Common myeloid progenitor, CD34-positive (primary cell): ENCODE measurements around the gene ENPP7.
"Not testable (repeated sequence)": the region's sequence is repeated elsewhere in the genome, so short reads cannot be mapped to it uniquely, and the experiment has no call there.

Source experiments
- CTCF ChIA-PET: fragments of 350-600 bp; sonication (Branson Sonifier 250); formaldehyde crosslinking; loops from one replicate; lab custom pipeline; 2021; ENCODE audit warnings: antibody characterized with exemption; lab: Charles Lee
- POLR2A ChIA-PET: fragments of 350-600 bp; sonication (Branson Sonifier 250); formaldehyde crosslinking; loops from one replicate; lab custom pipeline; 2021; ENCODE audit warnings: antibody characterized with exemption; lab: Charles Lee
- DNase-seq, 3 donors: peaks; one replicate each; pipeline versions ENCODE4 v3.0.0 to v3.0.0-alpha.2; 2013
- H3K27ac ChIP-seq, 2 experiments: 1 replicate in 1 of 2; 2 replicates in 1 of 2; pipeline ENCODE4 v1.7.0; 2013; ENCODE audit warnings: inconsistent platforms in 2 of 2, low read length in 2 of 2, mild to moderate bottlenecking in 2 of 2, low read depth in 1 of 2, moderate library complexity in 1 of 2; ENCODE audit not compliant: severe bottlenecking in 2 of 2, insufficient read depth in 1 of 2, poor library complexity in 1 of 2
- H3K27me3 ChIP-seq, 5 experiments: replicated peaks in 2 of 5; 1 replicate in 3 of 5; 2 replicates in 2 of 5; pipeline versions ENCODE4 v1.6.1 to v1.7.0; 2013; ENCODE audit warnings: low read length in 4 of 5, mild to moderate bottlenecking in 2 of 5, moderate library complexity in 2 of 5, inconsistent platforms in 1 of 5; ENCODE audit not compliant: insufficient read depth in 5 of 5, control insufficient read depth in 4 of 5
- H3K36me3 ChIP-seq, 4 experiments: 1 replicate in 2 of 4; 2 replicates in 2 of 4; pipeline versions ENCODE4 v1.6.1 to v1.7.0; 2013; ENCODE audit warnings: low read length in 3 of 4, control low read depth in 1 of 4, mild to moderate bottlenecking in 1 of 4; ENCODE audit not compliant: control insufficient read depth in 4 of 4, insufficient read depth in 4 of 4
- H3K4me1 ChIP-seq, 4 experiments: 1 replicate in 3 of 4; 2 replicates in 1 of 4; pipeline versions ENCODE4 v1.6.1 to v1.7.1; 2013; ENCODE audit warnings: low read length in 3 of 4, mild to moderate bottlenecking in 3 of 4, control low read depth in 1 of 4, inconsistent platforms in 1 of 4, moderate library complexity in 1 of 4; ENCODE audit not compliant: control insufficient read depth in 4 of 4, insufficient read depth in 4 of 4; ENCODE audit errors: control extremely low read depth in 1 of 4
- H3K4me3 ChIP-seq, 7 experiments: 1 replicate in 4 of 7; 2 replicates in 3 of 7; pipeline versions ENCODE4 v1.5.1 to v1.7.0; 2013; ENCODE audit warnings: mild to moderate bottlenecking in 7 of 7, low read length in 6 of 7, moderate library complexity in 6 of 7, inconsistent platforms in 2 of 7, low read depth in 2 of 7, control low read depth in 1 of 7; ENCODE audit not compliant: insufficient read depth in 4 of 7, control insufficient read depth in 1 of 7; ENCODE audit errors: extremely low read depth in 1 of 7
- H3K9me3 ChIP-seq, 5 experiments: 1 replicate in 4 of 5; 2 replicates in 1 of 5; pipeline versions ENCODE4 v1.6.1 to v1.7.1; 2013; ENCODE audit warnings: low read length in 4 of 5, mild to moderate bottlenecking in 2 of 5, inconsistent platforms in 1 of 5, low read depth in 1 of 5, moderate library complexity in 1 of 5; ENCODE audit not compliant: control insufficient read depth in 4 of 5, insufficient read depth in 2 of 5; ENCODE audit errors: control extremely low read depth in 1 of 5
- WGBS: methylation state at CpG from one replicate; pipeline ENCODE4 v1.1.5; 2013; ENCODE audit not compliant: insufficient coverage; 5-methylcytosine and 5-hydroxymethylcytosine counted together

The ENPP7 gene

GRCh38 chr17:79771276-79771675 lies 40.5 kb downstream of the ENPP7 start:
- H3K9me3 ChIP-seq: no peaks in the 10 kb centered on the region
- no peak for DNase-seq
- POLR2A ChIA-PET: no interaction called here
- no peak overlapping the region for H3K27ac ChIP-seq
- H3K4me1 ChIP-seq: peaks cover 0 to 15% (median 7%) of the 10 kb centered on the region in 4 experiments
- no peaks in the 10 kb centered on the region for H3K27me3 ChIP-seq
- no peak overlapping the region for H3K4me3 ChIP-seq
- no peaks in the 10 kb centered on the region for H3K36me3 ChIP-seq
- 98% methylated on average over 4 of the region's 6 CpGs for WGBS
- CTCF ChIA-PET: interaction anchor here (1.1 to 1.4 kb wide), 3 partner anchors 8 to 24 kb away, joined by 3 read pairs; no protein-coding TSS in a partner anchor

DNA sequence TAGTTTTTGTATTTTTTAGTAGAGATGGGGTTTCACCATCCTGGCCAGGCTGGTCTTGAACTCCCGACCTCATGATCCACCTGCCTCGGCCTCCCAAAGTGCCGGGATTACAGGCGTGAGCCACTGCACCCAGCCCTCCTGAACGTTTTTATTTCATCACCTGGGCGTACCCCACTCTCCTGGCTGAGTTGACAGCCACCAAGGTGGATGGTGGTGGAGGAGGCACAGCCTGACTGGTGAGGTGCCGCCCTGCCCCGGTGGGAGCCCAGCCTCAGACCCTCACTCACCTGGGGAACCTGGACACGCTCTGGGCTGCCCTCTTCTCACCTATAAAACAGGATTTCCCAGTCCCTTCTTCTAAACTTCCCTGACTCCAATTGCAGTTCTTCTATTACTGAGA lies 42.0 kb downstream of the ENPP7 start:
- H3K27me3 ChIP-seq, CTCF ChIA-PET, POLR2A ChIA-PET, H3K4me3 ChIP-seq, H3K36me3 ChIP-seq, DNase-seq, H3K9me3 ChIP-seq, H3K27ac ChIP-seq: not testable (repeated sequence)
- H3K4me1 ChIP-seq: peaks cover 5 to 26% (median 18%) of the 10 kb centered on the region in 4 experiments
- 100% methylated on average over 5 of the region's 9 CpGs for WGBS

DNA sequence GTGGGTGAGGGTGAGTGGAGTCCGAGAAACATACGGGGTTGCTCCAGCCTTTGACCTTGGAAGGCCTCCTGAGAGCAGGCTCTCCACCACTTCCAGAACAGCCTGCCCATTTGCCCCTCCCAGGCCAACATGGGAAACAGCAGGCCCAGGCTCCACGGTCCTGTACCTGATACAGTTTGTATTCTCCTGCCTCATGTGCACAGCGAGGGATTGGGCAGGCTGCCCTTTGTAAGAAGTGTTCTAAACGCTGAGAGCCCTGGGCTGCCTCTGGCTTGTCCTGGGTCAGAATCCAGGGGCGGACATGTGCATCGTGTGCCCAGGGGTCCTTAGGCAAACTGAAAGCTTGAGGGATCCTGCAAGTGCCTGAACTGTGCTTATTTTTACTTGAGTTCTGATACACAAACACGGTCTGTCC lies 43.8 kb downstream of the ENPP7 start:
- POLR2A ChIA-PET: no interaction called here
- H3K4me1 ChIP-seq: peaks cover 6 to 33% (median 26%) of the 10 kb centered on the region in 4 experiments
- no peaks in the 10 kb centered on the region for H3K9me3 ChIP-seq
- peaks cover 0 to 3% (median 0%) of the 10 kb centered on the region in 4 experiments for H3K36me3 ChIP-seq
- CTCF ChIA-PET: interaction anchor here (1.0 to 4.1 kb wide), 5 partner anchors 11 to 35 kb away, joined by 3 to 19 read pairs (median 3); no protein-coding TSS in a partner anchor
- no peaks in the 10 kb centered on the region for H3K27me3 ChIP-seq
- H3K27ac ChIP-seq: no peak overlapping the region
- no peak overlapping the region for H3K4me3 ChIP-seq
- WGBS: 99% methylated on average over 8 of the region's 8 CpGs
- no peak for DNase-seq

DNA sequence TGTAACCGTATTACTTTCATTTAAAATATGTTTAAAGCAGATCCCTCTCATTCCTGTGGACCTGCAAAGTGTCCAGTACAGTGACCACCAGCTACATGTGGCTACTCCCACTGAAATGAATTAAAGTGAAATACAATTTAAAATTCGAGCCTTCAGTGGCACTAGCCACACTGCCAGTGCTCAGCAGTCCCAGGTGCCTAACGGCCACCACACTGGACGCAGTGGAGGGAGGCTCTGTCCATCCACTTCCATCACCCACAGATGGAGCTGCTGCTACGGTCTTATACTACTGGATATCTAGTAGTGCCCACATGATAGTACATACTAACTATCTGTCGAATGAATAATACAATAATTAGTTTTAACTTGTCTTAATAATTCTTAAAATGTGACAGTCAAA lies 44.9 kb downstream of the ENPP7 start:
- H3K36me3 ChIP-seq: peaks cover 0 to 8% (median 3%) of the 10 kb centered on the region in 4 experiments

GRCh38 chr17:79776376-79777119 lies 45.8 kb downstream of the ENPP7 start:
- Histone ChIP-seq H3K4me3 (peak overlapping the region in 6 of 7 experiments; percentile 58 to 82 (median 70)), H3K27me3 (no peaks in the 10 kb centered on the region), H3K36me3 (peaks cover 0 to 8% (median 3%) of the 10 kb centered on the region in 4 experiments), H3K9me3 (no peaks in the 10 kb centered on the region), H3K27ac (no peak overlapping the region), H3K4me1 (peaks cover 10 to 46% (median 43%) of the 10 kb centered on the region in 4 experiments)
- ChIA-PET CTCF (interaction anchor here (0.9 to 4.1 kb wide), 6 partner anchors 8 to 216 kb away, joined by 3 to 19 read pairs (median 4); no protein-coding TSS in a partner anchor), POLR2A (interaction anchor here (0.6 kb wide), 1 partner anchor 134 kb away, joined by 3 read pairs; no protein-coding TSS in a partner anchor)
- DNase-seq: peak in 1 of 3 donors; percentile 33
- 44% methylated on average over 8 of the region's 11 CpGs for WGBS

More for the DNA sequence above, 44.9 kb downstream of the ENPP7 start:
- DNase-seq: no peak
- ChIA-PET CTCF (interaction anchor here (1.1 to 4.1 kb wide), 5 partner anchors 11 to 29 kb away, joined by 3 to 19 read pairs (median 3); no protein-coding TSS in a partner anchor), POLR2A (no interaction called here)
- Histone ChIP-seq H3K4me1 (peaks cover 10 to 37% (median 33%) of the 10 kb centered on the region in 4 experiments), H3K27me3 (no peaks in the 10 kb centered on the region), H3K9me3 (no peaks in the 10 kb centered on the region), H3K27ac (no peak overlapping the region), H3K4me3 (no peak overlapping the region)
- WGBS: 100% methylated on average over 1 of the region's 6 CpGs

DNA sequence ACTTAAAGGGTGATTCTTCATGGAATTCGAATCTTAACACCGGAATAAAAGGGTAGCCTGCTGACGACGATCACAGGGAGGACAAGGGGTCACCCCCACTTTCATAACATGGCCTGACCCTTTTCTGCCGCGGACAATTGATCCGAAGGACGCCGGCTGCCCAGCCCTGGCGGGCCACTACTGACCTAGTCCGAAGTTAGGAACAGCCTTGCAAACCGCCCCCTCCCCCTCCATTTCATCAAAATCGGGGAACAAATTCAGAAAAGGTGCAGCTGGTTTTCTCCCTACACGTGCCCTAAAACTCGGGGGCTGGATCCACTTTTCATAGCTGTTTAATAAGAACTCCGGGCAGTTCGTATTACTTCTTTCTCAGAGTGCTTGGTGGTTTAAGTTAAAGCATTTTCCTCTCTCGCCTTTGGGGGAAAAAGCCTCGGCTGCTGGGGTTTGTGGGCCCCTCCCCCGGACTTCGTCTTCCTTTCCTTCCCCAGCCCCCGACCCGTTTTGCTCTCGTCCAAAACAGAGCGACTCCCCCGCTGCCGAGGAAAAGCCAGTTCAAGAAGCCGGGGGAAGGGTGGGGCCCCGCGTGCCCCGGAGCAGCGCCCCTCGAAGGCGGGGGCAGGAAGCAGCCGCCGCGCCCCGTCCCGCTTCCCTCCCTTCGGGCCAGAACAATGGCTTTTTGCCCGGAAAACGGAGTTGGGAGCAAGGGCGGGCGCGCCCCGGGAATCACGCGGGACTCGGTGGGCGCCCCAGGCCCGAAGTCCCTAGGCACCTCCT lies 46.6 kb downstream of the ENPP7 start:
- ChIA-PET CTCF (interaction anchor here (0.9 to 4.1 kb wide), 6 partner anchors 9 to 215 kb away, joined by 3 to 20 read pairs (median 6); no protein-coding TSS in a partner anchor), POLR2A (interaction anchor here (0.6 to 1.0 kb wide), 2 partner anchors 135 to 467 kb away, joined by 3 read pairs; no protein-coding TSS in a partner anchor)
- peak overlapping the region in 1 of 2 experiments; percentile 79 for H3K27ac ChIP-seq
- peaks cover 0 to 10% (median 6%) of the 10 kb centered on the region in 4 experiments for H3K36me3 ChIP-seq
- DNase-seq: peak; percentile 71 to 82 (median 76)
- H3K27me3 ChIP-seq: no peaks in the 10 kb centered on the region
- H3K4me1 ChIP-seq: peaks cover 10 to 53% (median 50%) of the 10 kb centered on the region in 4 experiments
- no peaks in the 10 kb centered on the region for H3K9me3 ChIP-seq
- WGBS: 4% methylated on average over 20 of the region's 51 CpGs
- peak overlapping the region; percentile 23 to 82 (median 69) for H3K4me3 ChIP-seq
